ENCODE results near the gene ATXN3L. TPM values are rescaled to one million over a fixed set of nuclear protein-coding genes. Genes with fewer than 3 reads are reported as not detected.

The ATXN3L gene
- total and polyA plus RNA-seq, 11 donors: not detected

- Histone ChIP-seq H3K36me3 (no peaks in the 10 kb centered on the region), H3K4me1 (peaks cover 0 to 5% (median 0%) of the 10 kb centered on the region in 12 donors), H3K27ac (peak overlapping the region in 4 of 12 donors; percentile 18 to 30 (median 20)), H3K27me3 (peaks cover 0 to 16% (median 0%) of the 10 kb centered on the region in 9 donors), H3K9me3 (no peaks in the 10 kb centered on the region), H3K4me3 (no peak overlapping the region)
- intact Hi-C loops (cut with DNase I): no loop called here
- 63 to 82% (median 74%) methylated on average over 3 of the region's 3 CpGs for WGBS, 4 donors
- ATAC-seq: peak in 1 of 4 donors; percentile 77
- TF ChIP-seq POLR2A (IDR thresholded peaks at IDR 0.05): no peak
- peak in 5 of 12 donors; percentile 4 to 21 (median 16) for TF ChIP-seq CTCF (IDR thresholded peaks at IDR 0.05)
- no peak for DNase-seq
Measured at GRCh38 chrX:13341491-13342101, 21.7 kb upstream of the ATXN3L start.

- DNase-seq (no peak), ATAC-seq (no peak)
- Histone ChIP-seq H3K27ac (peak overlapping the region in 1 of 12 donors; percentile 20), H3K4me3 (no peak overlapping the region), H3K4me1 (peaks cover 0 to 5% (median 0%) of the 10 kb centered on the region in 12 donors), H3K27me3 (peaks cover 0 to 19% (median 0%) of the 10 kb centered on the region in 9 donors), H3K9me3 (no peaks in the 10 kb centered on the region), H3K36me3 (no peaks in the 10 kb centered on the region)
- WGBS, 4 donors: 75 to 91% (median 83%) methylated on average over 10 of the region's 10 CpGs
- no peak for TF ChIP-seq CTCF (IDR thresholded peaks at IDR 0.05)
- intact Hi-C loops (cut with DNase I): no loop called here
Measured at GRCh38 chrX:13340182-13340791, 20.4 kb upstream of the ATXN3L start.

GRCh38 chrX:13339607-13340006 lies 19.8 kb upstream of the ATXN3L start:
- ATAC-seq: no peak

More at GRCh38 chrX:13339607-13340006, 19.8 kb upstream of the ATXN3L start:
- intact Hi-C loops (cut with DNase I): no loop called here
- Histone ChIP-seq H3K27me3 (peaks cover 0 to 19% (median 0%) of the 10 kb centered on the region in 9 donors), H3K27ac (no peak overlapping the region), H3K4me3 (no peak overlapping the region), H3K36me3 (no peaks in the 10 kb centered on the region), H3K9me3 (no peaks in the 10 kb centered on the region), H3K4me1 (peaks cover 0 to 5% (median 0%) of the 10 kb centered on the region in 12 donors)
- WGBS, 4 donors: 73 to 97% (median 85%) methylated on average over 3 of the region's 3 CpGs
- no peak for TF ChIP-seq POLR2A (IDR thresholded peaks at IDR 0.05)
- TF ChIP-seq CTCF (IDR thresholded peaks at IDR 0.05): no peak
- no peak for DNase-seq

Measured in heart left ventricle (tissue), 16 donors.